ENCODE data around the gene EYS.
"Not testable (repeated sequence)": the region's sequence is repeated elsewhere in the genome, so short reads cannot be mapped to it uniquely, and the experiment has no call there.

The EYS gene

GRCh38 chr6:65071480-65071879, 635.5 kb downstream of the EYS start:
- DNase-seq: no peak

GRCh38 chr6:65064844-65065243, 642.2 kb downstream of the EYS start:
- DNase-seq: no peak

- no peak for DNase-seq
Observed at GRCh38 chr6:65059568-65059967, 647.5 kb downstream of the EYS start.

GRCh38 chr6:65055545-65055944, 651.5 kb downstream of the EYS start:
- DNase-seq: no peak

GRCh38 chr6:65052626-65053025, 654.4 kb downstream of the EYS start:
- DNase-seq: no peak

GRCh38 chr6:65045801-65046200, 661.2 kb downstream of the EYS start:
- no peak for DNase-seq

GRCh38 chr6:65014006-65014405, 693.0 kb downstream of the EYS start:
- no peak for DNase-seq

GRCh38 chr6:65006788-65007187, 700.2 kb downstream of the EYS start:
- DNase-seq: no peak

GRCh38 chr6:65004283-65004682, 702.7 kb downstream of the EYS start:
- no peak for DNase-seq

GRCh38 chr6:65002882-65003281, 704.1 kb downstream of the EYS start:
- not testable (repeated sequence) for DNase-seq

- no peak for DNase-seq
Observed at GRCh38 chr6:65000815-65001214, 706.2 kb downstream of the EYS start.

GRCh38 chr6:64998204-64998603, 708.8 kb downstream of the EYS start:
- DNase-seq: no peak

GRCh38 chr6:64996301-64996700, 710.7 kb downstream of the EYS start:
- no peak for DNase-seq

GRCh38 chr6:64990652-64991304, 716.2 kb downstream of the EYS start:
- DNase-seq: no peak

- DNase-seq: no peak
Observed at GRCh38 chr6:64988148-64988547, 718.9 kb downstream of the EYS start.

GRCh38 chr6:64987066-64987465, 720.0 kb downstream of the EYS start:
- DNase-seq: no peak

GRCh38 chr6:64985726-64986125, 721.3 kb downstream of the EYS start:
- DNase-seq: no peak

- DNase-seq: no peak
Observed at GRCh38 chr6:64984948-64985347, 722.1 kb downstream of the EYS start.

GRCh38 chr6:64983089-64983488, 723.9 kb downstream of the EYS start:
- no peak for DNase-seq

GRCh38 chr6:64973142-64973541, 733.9 kb downstream of the EYS start:
- no peak for DNase-seq

GRCh38 chr6:64969139-64969538, 737.9 kb downstream of the EYS start:
- no peak for DNase-seq

- peak; percentile 29 to 70 (median 44) for DNase-seq
Observed at GRCh38 chr6:64955435-64955848, 751.6 kb downstream of the EYS start.

GRCh38 chr6:64949257-64949656, 757.8 kb downstream of the EYS start:
- DNase-seq: no peak

- DNase-seq: no peak
Observed at GRCh38 chr6:64948261-64948660, 758.8 kb downstream of the EYS start.

GRCh38 chr6:64945450-64945849, 761.6 kb downstream of the EYS start:
- no peak for DNase-seq
